PC-3 (cell line): Measurements from ENCODE around the gene CADM3. TPM values are rescaled to one million over a fixed set of nuclear protein-coding genes. Genes with fewer than 3 reads are reported as not detected.

ENCODE experiments used
- ATAC-seq: fragments of 200-7000 bp; cut with Tn5 transposase; 2 replicates; pipeline ENCODE4 v1.9.1; 2020; ENCODE audit warnings: mild to moderate bottlenecking, moderate library complexity
- BruUV-seq: library from RNA; stranded (reverse); fragments of 400-500 nt; replicated peaks from 2 replicates; lab custom pipeline; 2021; lab: Mats Ljungman, UMichigan
- CTCF ChIA-PET: fragments of 300-600 bp; sonication (Branson Sonifier 250); formaldehyde crosslinking; loops from one replicate; lab custom pipeline; 2022; ENCODE audit warnings: antibody characterized with exemption; lab: Charles Lee
- POLR2A ChIA-PET: fragments of 300-600 bp; sonication (Branson Sonifier 250); formaldehyde crosslinking; loops from one replicate; lab custom pipeline; 2022; ENCODE audit warnings: antibody characterized with exemption; ENCODE audit not compliant: unreplicated experiment; lab: Charles Lee
- DNase-seq: peaks from one replicate; pipeline ENCODE4 v3.0.0-alpha.2; 2015
- H2AFZ ChIP-seq: fragments of 300-600 bp; sonication (generic); 2 replicates; pipeline ENCODE4 v1.6.0; 2016; ENCODE audit warnings: antibody characterized with exemption, low read length
- H3F3A ChIP-seq: fragments of 300-600 bp; sonication (generic); one replicate; pipeline ENCODE4 v1.6.0; 2017; ENCODE audit warnings: antibody characterized with exemption, low read length, control low read depth, mild to moderate bottlenecking; ENCODE audit not compliant: unreplicated experiment
- H3K27ac ChIP-seq: fragments of 300-600 bp; sonication (generic); 2 replicates; pipeline ENCODE4 v1.5.1; 2016; ENCODE audit warnings: mild to moderate bottlenecking, low read length
- H3K27me3 ChIP-seq: fragments of 300-600 bp; sonication (generic); 2 replicates; pipeline ENCODE4 v1.6.1; 2016; ENCODE audit warnings: low read length, mixed read lengths
- H3K36me3 ChIP-seq: fragments of 300-600 bp; sonication (generic); 2 replicates; pipeline ENCODE4 v1.6.1; 2016; ENCODE audit warnings: low read depth, mixed run types, low read length, mixed read lengths
- H3K4me1 ChIP-seq: fragments of 300-600 bp; sonication (generic); 2 replicates; pipeline ENCODE4 v1.5.1; 2016; ENCODE audit warnings: low read length; ENCODE audit not compliant: insufficient read depth
- H3K4me2 ChIP-seq: fragments of 300-600 bp; sonication (generic); 2 replicates; pipeline ENCODE4 v1.6.0; 2016; ENCODE audit warnings: low read length
- H3K4me3 ChIP-seq: fragments of 300-600 bp; sonication (generic); 2 replicates; pipeline ENCODE4 v1.5.1; 2016; ENCODE audit warnings: mild to moderate bottlenecking, low read length, mixed read lengths
- H3K79me2 ChIP-seq: fragments of 300-600 bp; sonication (generic); 2 replicates; pipeline ENCODE4 v1.6.1; 2017; ENCODE audit warnings: low read length, mixed read lengths
- H3K9ac ChIP-seq: fragments of 300-600 bp; sonication (generic); 2 replicates; pipeline ENCODE4 v1.6.0; 2016; ENCODE audit warnings: mild to moderate bottlenecking, low read length
- H3K9me2 ChIP-seq: fragments of 300-600 bp; sonication (generic); replicated peaks from 2 replicates; pipeline ENCODE4 v1.6.1; 2016; ENCODE audit warnings: mixed run types, low read length, mixed read lengths
- H3K9me3 ChIP-seq: fragments of 300-600 bp; sonication (generic); 2 replicates; pipeline ENCODE4 v1.6.1; 2016; ENCODE audit warnings: low read length, mixed read lengths
- H4K20me1 ChIP-seq: fragments of 300-600 bp; sonication (generic); 2 replicates; pipeline ENCODE4 v1.6.1; 2016; ENCODE audit warnings: low read length, mixed read lengths
- CTCF ChIP-seq: fragments of 300-600 bp; sonication (generic); conservative IDR thresholded peaks from 2 replicates; pipeline ENCODE4 v1.5.1; 2017; ENCODE audit warnings: antibody characterized with exemption, low read depth, mild to moderate bottlenecking, low read length
- EZH2 ChIP-seq: fragments of 300-600 bp; sonication (generic); IDR thresholded peaks from one replicate; pipeline ENCODE4 v1.6.1; 2017; ENCODE audit warnings: antibody characterized with exemption, mild to moderate bottlenecking, low read length; ENCODE audit not compliant: unreplicated experiment
- EZH2phosphoT487 ChIP-seq: fragments of 300-600 bp; sonication (generic); IDR thresholded peaks from 2 replicates; pipeline ENCODE4 v1.6.1; 2018; ENCODE audit warnings: mild to moderate bottlenecking, antibody characterized with exemption, low read length, borderline replicate concordance
- intact Hi-C: fragments of 100-400 bp; cut with micrococcal nuclease; formaldehyde crosslinking; loops from 2 replicates; pipeline ENCODE4 v1.9.0; 2023
- total RNA-seq: library from RNA; depleted of rRNA; stranded (reverse); fragments of >200 nt; gene quantifications from 2 replicates; pipeline ENCODE4 v1.2.3, GENCODE V29; 2014

The CADM3 gene
- total RNA-seq, 1 experiment from 2014 or later = not detected

DNA sequence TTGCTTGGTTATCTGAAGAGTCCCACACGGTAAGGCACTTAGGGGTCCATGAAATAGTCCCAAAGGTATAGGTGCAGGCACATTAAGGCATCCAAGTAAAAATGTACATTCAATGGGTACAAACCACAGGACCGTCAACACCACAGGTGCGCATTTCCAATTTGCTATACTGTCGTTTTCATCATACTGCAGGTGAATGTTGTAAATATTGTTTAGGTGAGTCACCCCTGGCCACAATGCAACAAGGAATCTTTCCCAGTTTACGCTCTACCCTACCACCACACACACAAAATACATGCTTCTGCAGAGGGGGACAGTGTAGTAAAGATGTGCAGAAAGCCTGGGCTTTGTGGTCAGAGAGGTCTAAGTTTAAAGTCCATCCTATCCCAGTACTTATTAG lies 13.7 kb downstream of the CADM3 start:
- H4K20me1 ChIP-seq = no peaks in the 10 kb centered on the region
- no peaks in the 10 kb centered on the region for H3K79me2 ChIP-seq
- DNase-seq (peak; percentile 53), ATAC-seq (peak; percentile 42)
- no peaks in the 10 kb centered on the region for H3K9me3 ChIP-seq
- H3K9ac ChIP-seq = no peak overlapping the region
- TF ChIP-seq EZH2phosphoT487 (no peak), CTCF (no peak), EZH2 (no peak)
- no peak overlapping the region for H3K4me2 ChIP-seq
- H3K9me2 ChIP-seq = no peaks in the 10 kb centered on the region
- H3K36me3 ChIP-seq = no peaks in the 10 kb centered on the region
- no peak overlapping the region for H3K27ac ChIP-seq
- no peaks in the 10 kb centered on the region for H3F3A ChIP-seq
- BruUV-seq = no TSS peak
- CTCF ChIA-PET = no interaction called here
- H3K27me3 ChIP-seq = peaks cover 83% of the 10 kb centered on the region
- no peak overlapping the region for H2AFZ ChIP-seq
- POLR2A ChIA-PET = no interaction called here
- H3K4me3 ChIP-seq = no peak overlapping the region
- H3K4me1 ChIP-seq = no peaks in the 10 kb centered on the region
- intact Hi-C loops = no loop called here

DNA sequence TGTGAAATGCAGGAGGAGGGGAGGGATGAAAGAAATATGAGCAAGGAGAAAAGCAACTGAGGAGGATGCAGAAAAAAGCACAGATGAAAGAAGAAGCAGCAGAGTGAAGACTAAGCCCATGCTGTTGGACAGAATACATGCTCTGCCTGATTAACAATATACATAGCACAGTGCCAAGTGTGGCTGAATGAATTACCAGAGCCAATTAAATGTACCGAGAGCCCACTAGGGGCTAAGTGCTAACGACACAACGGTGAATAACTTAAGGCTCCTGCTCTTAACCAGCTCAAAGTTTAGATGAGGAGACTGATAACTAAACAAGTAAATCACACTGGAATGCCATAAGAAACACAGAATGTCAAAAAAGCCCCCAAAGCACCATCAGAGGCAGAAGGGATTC lies 15.6 kb downstream of the CADM3 start:
- Histone ChIP-seq H3K27ac (no peak overlapping the region), H3K4me1 (no peaks in the 10 kb centered on the region), H2AFZ (no peak overlapping the region), H3F3A (no peaks in the 10 kb centered on the region), H3K36me3 (no peaks in the 10 kb centered on the region), H3K4me2 (no peak overlapping the region), H3K79me2 (no peaks in the 10 kb centered on the region), H4K20me1 (no peaks in the 10 kb centered on the region), H3K9ac (no peak overlapping the region), H3K27me3 (peaks cover 84% of the 10 kb centered on the region), H3K9me3 (no peaks in the 10 kb centered on the region), H3K4me3 (no peak overlapping the region), H3K9me2 (no peaks in the 10 kb centered on the region)
- BruUV-seq = no TSS peak
- DNase-seq (no peak), ATAC-seq (no peak)
- CTCF ChIA-PET = no interaction called here
- POLR2A ChIA-PET = no interaction called here
- no peak for TF ChIP-seq CTCF
- TF ChIP-seq EZH2phosphoT487 = no peak
- TF ChIP-seq EZH2 = no peak
- intact Hi-C loops = no loop called here

DNA sequence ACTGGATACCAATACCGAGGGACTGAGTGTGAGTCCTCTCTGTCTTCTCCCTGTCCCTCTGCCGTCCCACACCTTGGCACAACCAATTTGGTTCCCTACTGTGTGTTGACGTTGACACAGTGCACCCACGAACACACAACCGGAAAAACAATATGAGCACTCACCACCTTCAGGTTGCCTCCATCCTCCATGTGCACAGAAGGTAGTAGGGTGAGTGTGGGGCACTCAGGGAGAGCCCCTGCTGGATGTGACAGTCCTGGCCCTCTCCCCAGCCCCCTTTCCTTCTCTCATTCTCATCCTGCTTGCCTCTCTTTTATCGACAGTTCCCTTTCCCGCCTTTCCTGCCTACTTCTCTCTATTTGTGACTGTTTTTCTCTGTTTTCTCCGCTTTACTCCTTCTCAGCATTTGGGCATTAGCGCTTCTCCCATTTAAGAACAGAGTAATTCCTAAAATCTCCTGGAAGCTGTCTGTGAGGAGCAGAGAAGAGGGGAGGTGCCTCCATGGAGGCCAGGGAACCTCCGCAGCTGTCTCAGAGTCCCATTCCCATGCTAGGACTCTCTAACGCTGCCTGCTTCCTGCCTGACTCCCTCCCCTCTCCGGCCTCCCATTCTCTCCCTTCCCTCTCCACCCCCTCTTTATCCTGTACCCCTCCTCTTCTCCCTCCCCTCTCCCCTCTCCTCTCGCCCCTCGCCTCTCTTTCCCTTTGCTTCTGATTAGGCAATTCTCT lies 16.4 kb downstream of the CADM3 start:
- Histone ChIP-seq H3K4me2 (no peak overlapping the region), H3K9me3 (no peaks in the 10 kb centered on the region), H3K36me3 (no peaks in the 10 kb centered on the region), H3K4me3 (no peak overlapping the region), H3K27ac (no peak overlapping the region), H3K27me3 (peaks cover 84% of the 10 kb centered on the region), H3F3A (no peaks in the 10 kb centered on the region), H3K4me1 (no peaks in the 10 kb centered on the region), H4K20me1 (no peaks in the 10 kb centered on the region), H2AFZ (no peak overlapping the region), H3K79me2 (no peaks in the 10 kb centered on the region), H3K9ac (no peak overlapping the region), H3K9me2 (no peaks in the 10 kb centered on the region)
- ChIA-PET POLR2A (no interaction called here), CTCF (interaction anchor here (0.7 kb wide), 1 partner anchor 665 kb away, joined by 3 read pairs; no protein-coding TSS in a partner anchor)
- no TSS peak for BruUV-seq
- TF ChIP-seq CTCF (no peak), EZH2 (no peak), EZH2phosphoT487 (no peak)
- ATAC-seq (no peak), DNase-seq (no peak)
- intact Hi-C loops = no loop called here
